ENCODE data around the gene MTA1.

Gene MTA1

DNA sequence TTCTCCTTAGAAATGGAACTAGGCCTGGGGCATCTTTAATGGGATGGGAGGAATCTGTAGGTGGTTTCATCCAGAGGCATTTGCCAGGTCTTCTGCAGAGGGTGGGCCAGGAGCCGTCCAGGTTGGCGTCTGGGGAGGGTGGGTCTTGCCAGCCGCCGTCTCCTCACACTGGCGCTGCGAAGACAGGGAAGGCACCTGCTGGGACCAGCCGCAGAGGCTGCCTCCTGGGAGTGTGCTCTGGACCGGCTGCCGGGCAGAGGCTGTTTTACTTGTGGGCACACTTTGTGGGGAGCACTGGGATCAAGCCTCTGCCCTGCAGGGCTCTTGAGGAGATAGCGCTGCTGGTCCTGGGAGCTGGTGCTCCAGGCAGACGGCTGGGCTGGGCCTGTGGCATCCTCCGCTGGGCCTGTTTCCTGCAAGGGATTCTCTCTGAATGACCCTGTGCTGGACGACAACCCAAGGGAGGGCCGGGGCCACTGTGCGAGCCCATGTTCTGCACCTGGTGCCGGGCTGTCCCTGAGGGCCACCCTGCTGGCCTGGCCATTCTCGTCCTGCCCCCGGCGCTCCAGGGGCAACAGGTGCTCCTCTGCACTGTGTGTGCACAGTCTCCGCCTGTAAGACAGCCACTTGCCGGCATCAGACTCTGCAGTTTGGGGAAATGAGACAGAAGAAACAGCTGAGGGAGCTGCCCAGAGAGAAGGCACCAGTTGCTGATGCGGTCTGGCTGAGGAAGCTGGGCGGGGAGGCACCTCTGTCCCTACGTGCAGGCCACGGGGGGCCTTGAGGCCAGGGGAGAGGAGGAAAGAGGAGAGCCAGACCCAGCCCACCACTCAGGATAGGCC lies 31.3 kb upstream of the MTA1 start:
- DNase-seq, result no peak

DNA sequence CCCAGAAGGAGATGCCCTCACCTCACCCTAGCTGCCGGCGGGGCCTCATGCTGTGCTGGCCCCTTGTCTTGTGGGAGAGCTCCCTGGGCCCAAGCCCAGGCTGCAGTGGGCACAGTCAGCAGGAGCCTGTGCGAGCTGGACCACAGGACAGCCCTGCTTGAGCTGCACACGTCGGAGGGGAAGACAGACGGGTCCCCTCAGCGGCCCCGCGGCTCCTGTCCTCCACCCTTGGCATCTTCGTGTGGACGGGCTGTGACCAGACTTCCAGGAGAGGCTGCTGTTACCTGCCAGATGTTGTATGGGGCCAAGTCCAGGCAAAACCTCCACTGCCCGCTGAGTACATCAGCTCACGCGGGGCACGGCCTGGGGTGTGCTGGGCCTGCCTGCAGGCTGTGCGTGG lies 30.7 kb upstream of the MTA1 start:
- DNase-seq, result no peak

DNA sequence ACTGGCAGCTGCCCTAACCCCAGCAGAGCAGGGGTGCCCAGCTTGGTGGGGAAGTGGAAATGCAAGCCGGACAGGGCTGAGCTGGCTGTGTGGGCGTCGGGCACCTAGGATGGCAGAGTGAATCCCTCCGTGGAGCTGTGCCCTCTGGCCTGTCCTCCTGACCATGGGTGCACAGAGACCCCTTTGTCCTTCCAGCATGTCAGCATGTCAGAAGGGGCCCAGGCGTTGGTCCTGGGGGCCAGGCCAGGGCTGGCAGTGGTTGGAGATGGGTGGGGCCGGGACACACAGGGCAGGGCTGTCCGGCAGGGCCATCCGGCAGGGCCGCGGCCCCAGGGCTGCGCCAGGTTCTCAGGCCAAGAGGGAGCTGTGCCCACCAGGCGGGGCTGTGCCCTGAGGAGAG lies 30.1 kb upstream of the MTA1 start:
- DNase-seq, result no peak

GRCh38 chr14:105389976-105390848 lies 29.4 kb upstream of the MTA1 start:
- DNase-seq, result no peak

- DNase-seq, result no peak
Observed at GRCh38 chr14:105390849-105391500, 28.7 kb upstream of the MTA1 start.

DNA sequence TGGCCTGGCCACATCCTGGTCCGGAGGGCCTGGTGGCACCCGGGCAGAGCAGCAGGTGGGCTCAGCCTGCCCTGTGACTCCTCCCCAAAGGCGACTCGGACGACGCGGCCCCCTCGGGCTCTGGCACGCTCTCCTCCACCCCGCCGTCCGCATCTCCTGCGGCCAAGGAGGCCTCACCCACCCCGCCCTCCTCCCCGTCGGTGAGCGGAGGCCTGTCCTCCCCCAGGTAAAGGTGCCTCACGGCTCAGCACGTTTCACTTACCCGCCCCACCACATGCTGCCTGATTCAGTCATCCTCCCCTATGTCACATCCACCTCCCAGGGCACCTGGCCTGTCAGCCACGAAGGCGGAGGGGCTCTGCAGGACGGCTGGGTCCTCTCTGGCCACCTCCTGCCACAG lies 28.1 kb upstream of the MTA1 start:
- DNase-seq, result no peak

DNA sequence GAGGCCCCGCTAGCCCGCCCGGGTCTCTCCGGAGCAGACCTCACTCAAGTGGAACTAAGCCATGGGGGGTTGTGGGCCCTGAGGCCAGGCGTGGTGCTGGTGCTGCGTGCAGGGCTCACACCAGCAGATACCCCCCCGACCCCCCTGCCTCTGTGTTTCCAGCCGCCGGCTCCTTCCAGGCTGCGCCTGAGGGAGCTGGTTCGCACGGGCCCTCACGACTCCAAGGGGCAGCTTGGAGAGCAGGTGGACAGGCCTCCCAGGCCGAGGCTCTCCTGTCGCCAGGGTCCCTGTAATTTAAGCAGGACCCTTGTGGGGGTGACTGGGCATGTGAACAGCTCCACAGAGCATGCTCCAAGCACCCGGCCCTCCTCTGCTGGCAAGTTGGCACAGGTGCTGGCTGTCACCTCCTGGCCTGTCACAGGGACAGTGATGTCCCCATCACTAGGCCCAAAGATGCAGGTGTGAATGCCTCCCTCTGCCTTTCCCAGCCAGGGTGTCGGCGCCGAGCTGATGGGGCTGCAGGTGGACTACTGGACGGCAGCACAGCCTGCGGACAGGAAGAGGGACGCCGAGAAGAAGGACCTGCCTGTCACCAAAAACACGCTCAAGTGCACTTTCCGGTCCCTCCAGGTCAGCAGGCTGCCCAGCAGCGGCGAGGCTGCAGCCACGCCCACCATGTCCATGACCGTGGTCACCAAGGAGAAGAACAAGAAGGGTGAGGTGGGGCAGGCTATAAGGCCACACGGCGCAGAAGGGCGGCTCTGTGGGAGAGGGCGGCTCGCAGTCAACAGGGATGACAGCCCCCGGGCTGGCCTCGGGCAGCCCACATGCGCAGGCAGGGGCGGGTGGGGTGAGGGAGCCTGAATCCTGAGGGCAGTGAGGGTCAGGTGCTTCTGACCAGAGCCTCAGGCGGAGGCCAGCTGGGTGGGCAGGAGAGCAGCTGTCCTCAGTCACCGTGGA lies 27.2 kb upstream of the MTA1 start:
- DNase-seq, result no peak

GRCh38 chr14:105393151-105393550 lies 26.5 kb upstream of the MTA1 start:
- DNase-seq, result no peak

GRCh38 chr14:105394714-105395537 lies 24.7 kb upstream of the MTA1 start:
- no peak for DNase-seq

- no peak for DNase-seq
Observed at GRCh38 chr14:105395538-105395854, 24.1 kb upstream of the MTA1 start.

DNA sequence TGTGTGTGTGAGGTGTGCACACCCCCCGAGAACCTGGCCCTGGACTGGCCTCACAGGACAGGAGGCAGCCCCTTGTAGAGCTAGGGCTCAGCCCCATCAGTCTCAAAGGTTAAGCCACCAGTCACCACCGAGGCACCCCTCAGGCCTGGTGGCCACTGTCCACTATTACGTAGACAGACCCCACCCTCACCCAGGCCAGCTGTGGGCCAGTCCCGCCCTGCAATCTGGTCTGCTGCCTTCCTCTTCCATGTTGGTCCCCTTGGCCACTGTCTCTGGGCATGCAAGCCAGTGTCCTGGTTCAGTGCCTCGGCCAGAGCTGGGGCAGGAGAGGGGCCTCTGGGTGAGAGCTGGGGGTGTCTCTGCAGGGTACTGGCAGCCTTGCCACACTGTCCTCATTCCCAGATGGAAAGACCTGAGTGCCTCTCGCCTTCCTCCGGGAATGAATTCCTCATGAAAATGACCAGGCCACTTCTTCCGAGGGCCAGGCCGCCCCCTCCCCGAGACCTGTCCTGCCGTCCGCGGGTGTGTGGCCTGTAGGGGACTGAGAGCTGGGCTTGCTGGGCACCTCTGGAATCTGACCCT lies 22.2 kb upstream of the MTA1 start:
- DNase-seq, result no peak

- DNase-seq, result peak; percentile 79
Observed at GRCh38 chr14:105398044-105398725, 21.4 kb upstream of the MTA1 start, which contains the start of gene TEX22. TEX22 (plus strand) TSS chr14:105398538; CDS start chr14:105399341, 803 bp downstream.

DNA sequence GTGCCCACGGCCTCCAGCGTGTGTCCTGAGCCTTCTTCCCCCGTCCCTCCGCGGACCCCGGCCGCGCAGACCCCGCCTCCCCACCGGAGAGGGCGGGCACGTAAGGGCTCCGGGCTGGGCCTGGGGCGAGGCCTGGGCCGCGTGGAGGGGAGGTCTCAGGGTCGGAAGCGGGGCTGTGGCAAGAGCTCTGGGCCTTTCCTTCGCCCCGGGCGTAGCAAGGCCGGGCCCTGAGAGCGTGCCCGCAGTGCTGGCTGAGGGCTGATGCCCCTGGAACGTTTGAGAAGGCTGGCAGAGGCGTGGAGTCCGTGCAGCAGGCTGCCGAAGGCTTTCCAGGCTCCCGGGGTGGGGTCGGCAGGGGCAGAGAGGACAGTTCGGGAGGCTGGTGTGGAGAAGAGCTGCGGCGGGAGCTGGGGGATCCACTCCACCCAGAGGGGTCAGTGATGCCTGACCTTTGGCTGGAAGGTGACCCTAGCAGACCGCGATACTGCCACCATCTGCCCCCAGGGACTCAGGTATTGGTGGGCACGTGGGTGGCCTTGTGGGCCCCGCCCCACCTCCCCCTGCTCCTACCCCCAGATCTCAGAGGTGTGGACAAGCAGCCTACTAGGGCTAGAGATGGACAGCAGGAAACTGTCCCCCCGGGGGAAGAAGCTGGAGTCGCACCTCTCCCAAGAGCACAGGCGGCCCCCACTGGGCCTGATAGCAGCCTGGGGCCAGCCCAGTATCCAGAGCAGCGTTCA lies 20.7 kb upstream of the MTA1 start:
- no peak for DNase-seq

DNA sequence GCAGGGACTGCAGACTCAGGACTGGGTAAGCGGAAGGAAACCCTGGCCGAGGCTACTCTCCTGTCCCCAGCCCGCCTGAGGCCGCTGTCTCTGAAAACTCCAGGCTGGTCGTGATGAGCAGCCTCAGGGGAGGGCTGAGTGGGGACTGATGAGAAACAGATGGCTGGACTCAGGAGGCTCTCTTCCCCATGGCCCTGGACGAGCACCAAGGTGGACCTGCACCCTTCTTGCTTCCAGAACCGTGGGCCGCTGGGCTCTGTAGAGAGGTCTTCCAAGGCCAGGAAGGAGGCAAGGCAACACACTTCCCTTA lies 20.2 kb upstream of the MTA1 start:
- no peak for DNase-seq

DNA sequence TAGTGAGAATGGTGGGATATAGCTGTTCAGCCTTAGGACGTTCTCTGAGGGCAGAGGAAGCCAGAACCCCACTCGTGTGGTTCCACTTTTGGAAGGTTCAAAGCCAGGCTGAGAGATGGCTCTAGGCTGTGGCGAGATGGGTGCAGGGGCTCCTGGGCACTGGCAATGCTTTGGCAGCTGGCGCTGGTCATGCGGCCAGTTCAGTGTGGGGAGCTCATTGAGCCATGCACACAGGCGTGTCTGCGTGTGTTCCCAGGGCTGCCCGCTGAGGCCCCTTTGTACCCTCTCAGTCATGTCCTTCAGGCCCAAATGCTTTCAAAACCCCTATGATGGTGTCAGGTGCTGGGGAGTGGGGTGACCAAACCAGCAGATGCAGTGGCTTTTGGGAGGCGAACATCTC lies 19.6 kb upstream of the MTA1 start:
- DNase-seq, result no peak

DNA sequence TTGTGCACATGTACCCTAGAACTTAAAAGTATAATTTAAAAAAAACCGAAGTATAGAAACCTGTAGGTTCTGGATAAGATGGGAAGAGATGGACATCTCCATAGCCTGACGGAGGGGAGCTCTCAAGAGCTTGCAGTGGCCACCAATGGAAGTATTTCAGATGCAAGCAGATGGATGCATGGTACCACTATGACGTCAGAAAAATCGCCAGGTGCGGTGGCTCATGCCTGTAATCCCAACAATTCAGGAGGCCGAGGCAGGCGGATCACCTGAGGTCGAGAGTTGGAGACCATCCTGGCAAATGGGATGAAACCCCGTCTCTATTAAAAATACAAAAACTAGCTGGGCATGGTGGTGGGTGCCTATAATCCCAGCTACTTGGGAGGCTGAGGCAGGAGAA lies 17.9 kb upstream of the MTA1 start:
- no peak for DNase-seq

DNA sequence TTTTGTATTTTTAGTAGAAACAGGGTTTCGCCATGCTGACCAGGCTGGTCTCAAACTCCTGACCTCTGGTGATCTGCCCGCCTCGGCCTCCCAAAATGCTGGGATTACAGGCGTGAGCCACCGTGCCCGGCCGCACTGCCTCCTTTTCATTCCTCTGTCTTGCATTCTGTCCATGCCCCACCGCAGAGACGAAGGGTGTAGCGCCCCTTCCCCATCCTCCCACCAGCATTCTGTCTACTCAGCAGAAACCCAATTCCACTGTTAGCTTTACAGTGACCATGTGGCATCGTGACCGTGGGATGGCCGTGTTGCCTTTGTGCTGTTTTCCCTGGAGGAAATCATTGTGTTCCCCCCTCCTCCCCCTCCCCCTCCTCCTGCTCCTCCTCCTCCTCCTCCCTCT lies 11.0 kb upstream of the MTA1 start:
- no peak for DNase-seq

- DNase-seq, result no peak
Observed at GRCh38 chr14:105409364-105409763, 10.3 kb upstream of the MTA1 start.

DNA sequence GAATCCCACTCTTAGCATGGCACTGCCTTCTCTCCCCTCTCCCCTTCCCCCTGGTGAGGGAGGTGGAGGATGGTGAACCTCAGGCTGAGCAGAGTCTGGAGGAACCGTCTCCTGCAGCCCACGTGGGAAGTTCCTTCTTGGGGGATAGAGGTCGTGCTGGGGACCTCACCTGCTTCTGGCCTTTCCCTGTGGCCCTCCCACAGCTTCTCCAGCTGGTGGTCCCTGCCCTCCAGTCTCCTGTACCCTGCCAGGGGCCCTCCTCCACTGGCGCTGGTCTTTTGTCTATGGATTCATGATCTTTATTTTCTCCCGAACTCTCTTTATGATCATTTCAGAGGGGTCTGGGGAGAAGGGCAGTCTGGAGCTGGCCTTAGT lies 9.0 kb upstream of the MTA1 start:
- no peak for DNase-seq

Measured in EL (cell line).